ENCODE results near the gene SORCS3.

Gene SORCS3

GRCh38 chr10:105026566-105026965, 385.5 kb downstream of the SORCS3 start:
- no peak overlapping the region for H3K4me3 ChIP-seq (ENCODE audit: low read length)
- no peak for DNase-seq (ENCODE audit: low read depth)
- TF ChIP-seq, protein P1, sequence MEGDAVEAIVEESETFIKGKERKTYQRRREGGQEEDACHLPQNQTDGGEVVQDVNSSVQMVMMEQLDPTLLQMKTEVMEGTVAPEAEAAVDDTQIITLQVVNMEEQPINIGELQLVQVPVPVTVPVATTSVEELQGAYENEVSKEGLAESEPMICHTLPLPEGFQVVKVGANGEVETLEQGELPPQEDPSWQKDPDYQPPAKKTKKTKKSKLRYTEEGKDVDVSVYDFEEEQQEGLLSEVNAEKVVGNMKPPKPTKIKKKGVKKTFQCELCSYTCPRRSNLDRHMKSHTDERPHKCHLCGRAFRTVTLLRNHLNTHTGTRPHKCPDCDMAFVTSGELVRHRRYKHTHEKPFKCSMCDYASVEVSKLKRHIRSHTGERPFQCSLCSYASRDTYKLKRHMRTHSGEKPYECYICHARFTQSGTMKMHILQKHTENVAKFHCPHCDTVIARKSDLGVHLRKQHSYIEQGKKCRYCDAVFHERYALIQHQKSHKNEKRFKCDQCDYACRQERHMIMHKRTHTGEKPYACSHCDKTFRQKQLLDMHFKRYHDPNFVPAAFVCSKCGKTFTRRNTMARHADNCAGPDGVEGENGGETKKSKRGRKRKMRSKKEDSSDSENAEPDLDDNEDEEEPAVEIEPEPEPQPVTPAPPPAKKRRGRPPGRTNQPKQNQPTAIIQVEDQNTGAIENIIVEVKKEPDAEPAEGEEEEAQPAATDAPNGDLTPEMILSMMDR (conservative IDR thresholded peaks at IDR 0.05; ENCODE audit: low read depth, low read length): no peak

DNA sequence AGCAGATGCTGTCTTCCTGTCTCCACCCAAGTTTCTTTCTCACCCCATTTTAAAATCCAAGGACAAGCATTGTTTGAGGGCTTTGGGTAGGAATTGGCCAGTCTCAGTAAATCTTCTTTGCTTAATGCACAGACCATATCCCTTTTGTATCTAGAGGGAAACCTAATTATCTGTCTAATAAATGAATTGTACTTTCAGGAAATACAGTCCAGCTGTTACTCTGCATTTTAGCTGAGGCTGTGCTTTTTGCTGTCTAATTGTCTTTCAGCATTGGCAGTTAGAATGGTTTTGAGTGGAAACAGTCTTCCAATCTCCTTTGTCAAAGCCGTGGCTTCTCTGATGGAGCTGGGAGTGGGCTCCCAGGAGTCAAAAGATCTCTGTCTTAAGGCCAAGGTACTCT, 388.2 kb downstream of the SORCS3 start:
- TF ChIP-seq, protein P1 (conservative IDR thresholded peaks at IDR 0.05; ENCODE audit: low read depth, low read length): no peak
- DNase-seq (ENCODE audit: low read depth): no peak
- H3K4me3 ChIP-seq (ENCODE audit: low read length): no peak overlapping the region

GRCh38 chr10:105037022-105037421, 395.9 kb downstream of the SORCS3 start:
- TF ChIP-seq, protein P1 (conservative IDR thresholded peaks at IDR 0.05; ENCODE audit: low read depth, low read length): no peak
- no peak for DNase-seq (ENCODE audit: low read depth)
- H3K4me3 ChIP-seq (ENCODE audit: low read length): no peak overlapping the region

DNA sequence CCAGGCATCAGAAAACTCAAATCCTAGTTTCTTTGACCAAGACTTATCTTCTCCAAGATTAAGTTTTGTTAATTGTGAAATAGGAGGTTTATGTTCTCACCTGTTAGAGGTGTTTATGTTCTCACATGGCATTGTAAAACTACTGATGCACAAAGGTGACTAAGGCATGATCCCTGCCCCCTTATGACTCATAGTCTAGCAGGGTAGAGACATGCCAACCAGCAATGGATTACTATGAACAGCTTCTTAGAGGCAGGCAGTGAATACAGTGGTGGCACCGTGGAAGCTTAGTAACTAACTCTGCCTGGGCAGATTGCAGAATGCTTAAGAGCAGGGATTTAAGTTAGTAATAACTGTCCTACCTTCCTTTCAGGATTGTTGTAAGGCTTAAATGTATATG, 400.9 kb downstream of the SORCS3 start:
- no peak for DNase-seq (ENCODE audit: low read depth)
- TF ChIP-seq, protein P1 (conservative IDR thresholded peaks at IDR 0.05; ENCODE audit: low read depth, low read length): no peak
- no peak overlapping the region for H3K4me3 ChIP-seq (ENCODE audit: low read length)

GRCh38 chr10:105042906-105043552, 401.9 kb downstream of the SORCS3 start:
- H3K4me3 ChIP-seq (ENCODE audit: low read length): no peak overlapping the region
- TF ChIP-seq, protein P1 (conservative IDR thresholded peaks at IDR 0.05; ENCODE audit: low read depth, low read length): no peak
- DNase-seq (ENCODE audit: low read depth): no peak

- no peak overlapping the region for H3K4me3 ChIP-seq (ENCODE audit: low read length)
- TF ChIP-seq, protein P1 (conservative IDR thresholded peaks at IDR 0.05; ENCODE audit: low read depth, low read length): no peak
- DNase-seq (ENCODE audit: low read depth): no peak
Observed at GRCh38 chr10:105044902-105045301, 403.8 kb downstream of the SORCS3 start.

- TF ChIP-seq, protein P1 (conservative IDR thresholded peaks at IDR 0.05; ENCODE audit: low read depth, low read length): no peak
- DNase-seq (ENCODE audit: low read depth): no peak
- H3K4me3 ChIP-seq (ENCODE audit: low read length): no peak overlapping the region
Observed at GRCh38 chr10:105056413-105056812, 415.3 kb downstream of the SORCS3 start.

Measured in retinal pigment epithelial cell (primary cell).